GM12878 (cell line): ENCODE results near the gene AKTIP. TPM values are rescaled to one million over a fixed set of nuclear protein-coding genes. Genes with fewer than 3 reads are reported as not detected.

Experiments
- ATAC-seq: fragments of 200-7000 bp; cut with Tn5 transposase; 3 replicates; pipeline ENCODE4 v1.9.1; 2020; ENCODE audit warnings: mild to moderate bottlenecking, moderate library complexity
- BruUV-seq: library from RNA; stranded (reverse); fragments of 400-500 nt; replicated peaks from 2 replicates; lab custom pipeline; 2021; lab: Mats Ljungman, UMichigan
- CTCF ChIA-PET: fragments of 300-600 bp; sonication (Branson Sonifier 250); formaldehyde crosslinking; extraction: SDS; loops from one replicate; lab custom pipeline; 2021; ENCODE audit warnings: inconsistent platforms; lab: Yijun Ruan, JAX
- POLR2A ChIA-PET: fragments of 350-600 bp; formaldehyde crosslinking; extraction: SDS; loops from one replicate; lab custom pipeline; 2021; ENCODE audit warnings: inconsistent platforms; lab: Charles Lee
- RAD21 ChIA-PET: fragments of 300-600 bp; sonication (Branson Sonifier 250); formaldehyde crosslinking; loops from one replicate; lab custom pipeline; 2023; ENCODE audit warnings: antibody characterized with exemption; ENCODE audit not compliant: unreplicated experiment; lab: Charles Lee
- SMC1A ChIA-PET: fragments of 300-600 bp; sonication (Branson Sonifier 250); formaldehyde crosslinking; loops from one replicate; lab custom pipeline; 2023; ENCODE audit not compliant: unreplicated experiment, uncharacterized antibody; lab: Charles Lee
- DNase-seq: peaks from one replicate; pipeline ENCODE4 v3.0.0-alpha.2; 2011; ENCODE audit warnings: low read depth, low spot score
- FAIRE-seq: peaks from 3 replicates; lab custom pipeline; 2011; peaks lifted over from hg19 to GRCh38; lab: Jason Lieb, UNC
- H2AFZ ChIP-seq: 2 replicates; pipeline ENCODE4 v1.6.0; 2011; ENCODE audit warnings: low read depth, low read length, control low read depth; ENCODE audit not compliant: control insufficient read depth
- H3K27ac ChIP-seq: 2 replicates; pipeline ENCODE4 v1.5.1; 2011; ENCODE audit warnings: control low read depth; ENCODE audit not compliant: control insufficient read depth, insufficient read depth
- H3K27me3 ChIP-seq, 2 experiments: replicated peaks in 1 of 2; 2 replicates each; pipeline versions ENCODE4 v1.6.0 to v1.6.1; 2011; ENCODE audit warnings: low read length in 1 of 2; ENCODE audit not compliant: control insufficient read depth in 2 of 2, insufficient read depth in 2 of 2
- H3K36me3 ChIP-seq, 2 experiments: 2 replicates each; pipeline ENCODE4 v1.5.1; 2011; ENCODE audit warnings: low read length in 1 of 2; ENCODE audit not compliant: control insufficient read depth in 2 of 2, insufficient read depth in 2 of 2
- H3K4me1 ChIP-seq: 2 replicates; pipeline ENCODE4 v1.6.1; 2011; ENCODE audit warnings: mild to moderate bottlenecking, low read length, moderate library complexity, mixed read lengths; ENCODE audit not compliant: control insufficient read depth, insufficient read depth
- H3K4me2 ChIP-seq: 2 replicates; pipeline ENCODE4 v1.6.0; 2011; ENCODE audit warnings: control low read depth; ENCODE audit not compliant: control insufficient read depth, insufficient read depth
- H3K4me3 ChIP-seq: fragments of 200-600 bp; sonication (generic); 2 replicates; pipeline ENCODE4 v1.5.1; 2016
- H3K79me2 ChIP-seq: 2 replicates; pipeline ENCODE4 v1.6.0; 2011; ENCODE audit warnings: low read length; ENCODE audit not compliant: control insufficient read depth, insufficient read depth
- H3K9ac ChIP-seq: 2 replicates; pipeline ENCODE4 v1.8.0; 2011; ENCODE audit warnings: low read length, control low read depth, mixed read lengths; ENCODE audit not compliant: control insufficient read depth, insufficient read depth
- H3K9me3 ChIP-seq: replicated peaks from 3 replicates; pipeline ENCODE4 v1.5.1; 2011; ENCODE audit warnings: mild to moderate bottlenecking, low read length; ENCODE audit not compliant: control insufficient read depth, insufficient read depth
- H4K20me1 ChIP-seq: 2 replicates; pipeline ENCODE4 v1.6.0; 2011; ENCODE audit not compliant: control insufficient read depth, insufficient read depth
- DPF2 ChIP-seq: fragments of 450-650 bp; IDR thresholded peaks from 2 replicates; pipeline ENCODE4 v1.6.1; 2017; ENCODE audit warnings: mild to moderate bottlenecking
- EED ChIP-seq: sonication (generic); IDR thresholded peaks from 2 replicates; pipeline ENCODE4 v1.6.1; 2016; ENCODE audit warnings: antibody characterized with exemption, low read depth
- KDM1A ChIP-seq: fragments of 200-600 bp; sonication (generic); IDR thresholded peaks from 2 replicates; pipeline ENCODE4 v1.6.1; 2016; ENCODE audit warnings: borderline replicate concordance
- MEF2B ChIP-seq: fragments of 450-650 bp; IDR thresholded peaks from 2 replicates; pipeline ENCODE4 v1.6.1; 2018; ENCODE audit warnings: mild to moderate bottlenecking, moderate library complexity; ENCODE audit not compliant: partially characterized antibody, poor library complexity, severe bottlenecking
- MYB ChIP-seq: fragments of 150-350 bp; IDR thresholded peaks from 2 replicates; pipeline ENCODE4 v1.6.1; 2014; ENCODE audit warnings: mild to moderate bottlenecking, low read depth, low read length, borderline replicate concordance
- NRF1 ChIP-seq: conservative IDR thresholded peaks from 2 replicates; pipeline ENCODE4 v1.6.1; 2011; ENCODE audit warnings: mild to moderate bottlenecking, low read depth, low read length, improper control_type of control experiment
- PAX5 ChIP-seq: IDR thresholded peaks from 2 replicates; pipeline ENCODE4 v1.6.1; 2011; ENCODE audit warnings: low read depth, low read length, borderline replicate concordance
- POLR2AphosphoS5 ChIP-seq: IDR thresholded peaks from 2 replicates; pipeline ENCODE4 v1.6.1; 2011; ENCODE audit warnings: mild to moderate bottlenecking, low read length, inconsistent platforms
- RFX5 ChIP-seq: IDR thresholded peaks from 2 replicates; pipeline ENCODE4 v1.6.1; 2011; ENCODE audit warnings: low read depth, low read length, improper control_type of control experiment
- WGBS: methylation state at CpG from one replicate; pipeline ENCODE4 v1.1.6; 2016; ENCODE audit warnings: low lambda C conversion rate; ENCODE audit not compliant: insufficient replicate concordance, insufficient coverage; ENCODE audit errors: missing lambda C conversion rate; 5-methylcytosine and 5-hydroxymethylcytosine counted together
- in situ Hi-C: fragments of 300-500 bp; cut with MboI; formaldehyde crosslinking; loops from 9 replicates; pipeline ENCODE4 v1.14.3; 2018; ENCODE audit warnings: mixed read lengths
- intact Hi-C: fragments of 100-400 bp; cut with micrococcal nuclease; formaldehyde crosslinking; loops from one replicate; pipeline ENCODE4 v1.14.2; 2022; ENCODE audit not compliant: unreplicated experiment
- polyA plus RNA-seq, 11 experiments: library from polyadenylated mRNA; depleted of rRNA in 4 of 11; unstranded in 6 of 11; stranded (reverse) in 5 of 11; fragments of >200 nt; fragmentation: Nextera tagmentation in 4 of 11; fragmentation: Illumina TruSeq in 1 of 11; extraction: Ambion mirVana in 4 of 11; extraction: Trizol in 1 of 11; gene quantifications; 1 replicate in 1 of 11; 2 replicates in 10 of 11; pipeline versions ENCODE4 v1.2.1 to v1.2.3, GENCODE V29; 2011 to 2016; ENCODE audit warnings: inconsistent platforms in 2 of 11, missing spikeins in 2 of 11, low read depth in 1 of 11
- total RNA-seq, 4 experiments: library from RNA; depleted of rRNA in 3 of 4; stranded (reverse); fragments of >200 nt in 3 of 4; fragmentation: Illumina TruSeq in 1 of 4; extraction: Trizol in 1 of 4; gene quantifications; 2 replicates each; pipeline versions ENCODE4 v1.2.1 to v1.2.3, GENCODE V29; 2013 to 2021
- TF ChIP-seq, protein P1 (sequence below): IDR thresholded peaks from 2 replicates; pipeline ENCODE4 v1.6.1; 2012; ENCODE audit warnings: low read length, inconsistent platforms
- TF ChIP-seq, protein P2 (sequence below): fragments of 150-350 bp; IDR thresholded peaks from 2 replicates; pipeline ENCODE4 v1.6.1; 2014; ENCODE audit warnings: mild to moderate bottlenecking, low read depth, low read length

The AKTIP gene
- total and polyA plus RNA-seq, 10 of the 15 experiments (the other 5 are each of a cell fraction or from before 2014, with no cell fraction given): 11.4 to 22.9 (median 13.6) TPM

DNA sequence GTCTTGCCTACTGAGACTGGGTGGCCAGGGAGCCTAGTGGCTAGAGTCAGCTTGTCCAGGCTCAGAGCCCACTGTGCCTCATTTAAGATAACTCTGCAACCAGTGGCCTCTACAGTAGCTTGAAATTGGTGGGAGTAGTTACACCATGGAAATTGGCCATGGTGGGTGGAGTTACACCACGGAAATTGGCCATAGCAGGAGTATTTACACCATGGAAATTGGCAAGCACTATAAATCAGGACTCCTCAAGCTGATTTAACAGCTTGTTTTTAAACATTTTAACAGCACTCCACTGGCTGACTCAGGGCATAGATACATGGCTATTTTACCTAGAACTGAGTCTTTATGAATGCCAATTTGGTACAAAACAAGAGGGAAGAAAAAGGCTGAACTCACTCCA lies 27.7 kb upstream of the AKTIP start:
- Histone ChIP-seq H3K9ac (no peak overlapping the region), H3K9me3 (no peaks in the 10 kb centered on the region; the same call in 2 of the 3 replicates), H3K79me2 (no peaks in the 10 kb centered on the region), H3K4me2 (no peak overlapping the region), H3K36me3 (no peaks in the 10 kb centered on the region), H4K20me1 (no peaks in the 10 kb centered on the region), H3K27ac (no peak overlapping the region), H2AFZ (no peak overlapping the region; the same call in 1 of the 2 replicates), H3K4me3 (no peak overlapping the region), H3K4me1 (peaks cover 18% of the 10 kb centered on the region), H3K27me3 (no peaks in the 10 kb centered on the region)
- intact Hi-C loops: no loop called here
- no peak for FAIRE-seq
- DNase-seq: no peak
- ChIA-PET CTCF (interaction anchor here (1.1 kb wide), 2 partner anchors 16 to 19 kb away, joined by 3 to 4 read pairs; no protein-coding TSS in a partner anchor), POLR2A (interaction anchor here (0.6 to 1.6 kb wide), 3 partner anchors 11 to 429 kb away, joined by 3 to 7 read pairs (median 4); no protein-coding TSS in a partner anchor), RAD21 (interaction anchor here (2.2 kb wide), 1 partner anchor 12 kb away, joined by 6 read pairs; no protein-coding TSS in a partner anchor), SMC1A (interaction anchor here (0.6 to 8.0 kb wide), 5 partner anchors 9 to 25 kb away, joined by 3 to 77 read pairs (median 4); no protein-coding TSS in a partner anchor)
- no TSS peak for BruUV-seq
- TF ChIP-seq RFX5: no peak
- no peak for TF ChIP-seq EED
- no peak for TF ChIP-seq NRF1
- TF ChIP-seq KDM1A: no peak
- TF ChIP-seq MEF2B: no peak
- no peak for TF ChIP-seq MYB
- TF ChIP-seq, protein P1, sequence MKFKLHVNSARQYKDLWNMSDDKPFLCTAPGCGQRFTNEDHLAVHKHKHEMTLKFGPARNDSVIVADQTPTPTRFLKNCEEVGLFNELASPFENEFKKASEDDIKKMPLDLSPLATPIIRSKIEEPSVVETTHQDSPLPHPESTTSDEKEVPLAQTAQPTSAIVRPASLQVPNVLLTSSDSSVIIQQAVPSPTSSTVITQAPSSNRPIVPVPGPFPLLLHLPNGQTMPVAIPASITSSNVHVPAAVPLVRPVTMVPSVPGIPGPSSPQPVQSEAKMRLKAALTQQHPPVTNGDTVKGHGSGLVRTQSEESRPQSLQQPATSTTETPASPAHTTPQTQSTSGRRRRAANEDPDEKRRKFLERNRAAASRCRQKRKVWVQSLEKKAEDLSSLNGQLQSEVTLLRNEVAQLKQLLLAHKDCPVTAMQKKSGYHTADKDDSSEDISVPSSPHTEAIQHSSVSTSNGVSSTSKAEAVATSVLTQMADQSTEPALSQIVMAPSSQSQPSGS: no peak
- no peak for TF ChIP-seq DPF2
- TF ChIP-seq, protein P2, sequence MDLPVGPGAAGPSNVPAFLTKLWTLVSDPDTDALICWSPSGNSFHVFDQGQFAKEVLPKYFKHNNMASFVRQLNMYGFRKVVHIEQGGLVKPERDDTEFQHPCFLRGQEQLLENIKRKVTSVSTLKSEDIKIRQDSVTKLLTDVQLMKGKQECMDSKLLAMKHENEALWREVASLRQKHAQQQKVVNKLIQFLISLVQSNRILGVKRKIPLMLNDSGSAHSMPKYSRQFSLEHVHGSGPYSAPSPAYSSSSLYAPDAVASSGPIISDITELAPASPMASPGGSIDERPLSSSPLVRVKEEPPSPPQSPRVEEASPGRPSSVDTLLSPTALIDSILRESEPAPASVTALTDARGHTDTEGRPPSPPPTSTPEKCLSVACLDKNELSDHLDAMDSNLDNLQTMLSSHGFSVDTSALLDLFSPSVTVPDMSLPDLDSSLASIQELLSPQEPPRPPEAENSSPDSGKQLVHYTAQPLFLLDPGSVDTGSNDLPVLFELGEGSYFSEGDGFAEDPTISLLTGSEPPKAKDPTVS: no peak
- no peak for TF ChIP-seq POLR2AphosphoS5
- no peak for TF ChIP-seq PAX5
- ATAC-seq: no peak
- in situ Hi-C loops: no loop called here
- WGBS: 38% methylated on average over 1 of the region's 1 CpG
